Stimulated activated CD4-positive, alpha-beta T cell treated with anti-CD3 and anti-CD28 coated beads, Interleukin-12 subunit alpha, Interleukin-12 subunit beta, amount 100 ng/mL, for 48 hours (primary cell): ENCODE data around the gene ARL11.
"Not testable (repeated sequence)": the region's sequence is repeated elsewhere in the genome, so short reads cannot be mapped to it uniquely, and the experiment has no call there.

Experiments
- DNase-seq, 3 donors: peaks; one replicate each; pipeline ENCODE4 v3.0.0-alpha.2; 2020; ENCODE audit warnings: low read depth in 2 of 3, low spot score in 1 of 3

The ARL11 gene

DNA sequence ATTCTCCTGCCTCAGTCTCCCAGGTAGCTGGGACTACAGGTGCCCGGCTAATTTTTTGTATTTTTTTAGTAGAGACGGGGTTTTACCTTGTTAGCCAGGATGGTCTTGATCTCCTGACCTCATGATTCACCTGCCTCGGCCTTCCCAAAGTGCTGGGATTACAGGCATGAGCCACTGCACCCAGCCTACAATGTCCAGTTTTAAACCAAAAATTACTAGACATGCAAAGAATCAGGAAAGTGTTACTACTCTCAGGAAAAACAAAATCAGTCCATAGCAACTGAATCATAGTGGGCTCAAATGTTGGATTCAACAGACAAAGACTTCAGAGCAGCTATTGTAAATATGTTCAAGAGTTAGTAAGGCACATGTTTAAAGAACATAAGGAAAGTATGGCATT lies 16.3 kb upstream of the ARL11 start:
- not testable (repeated sequence) for DNase-seq

DNA sequence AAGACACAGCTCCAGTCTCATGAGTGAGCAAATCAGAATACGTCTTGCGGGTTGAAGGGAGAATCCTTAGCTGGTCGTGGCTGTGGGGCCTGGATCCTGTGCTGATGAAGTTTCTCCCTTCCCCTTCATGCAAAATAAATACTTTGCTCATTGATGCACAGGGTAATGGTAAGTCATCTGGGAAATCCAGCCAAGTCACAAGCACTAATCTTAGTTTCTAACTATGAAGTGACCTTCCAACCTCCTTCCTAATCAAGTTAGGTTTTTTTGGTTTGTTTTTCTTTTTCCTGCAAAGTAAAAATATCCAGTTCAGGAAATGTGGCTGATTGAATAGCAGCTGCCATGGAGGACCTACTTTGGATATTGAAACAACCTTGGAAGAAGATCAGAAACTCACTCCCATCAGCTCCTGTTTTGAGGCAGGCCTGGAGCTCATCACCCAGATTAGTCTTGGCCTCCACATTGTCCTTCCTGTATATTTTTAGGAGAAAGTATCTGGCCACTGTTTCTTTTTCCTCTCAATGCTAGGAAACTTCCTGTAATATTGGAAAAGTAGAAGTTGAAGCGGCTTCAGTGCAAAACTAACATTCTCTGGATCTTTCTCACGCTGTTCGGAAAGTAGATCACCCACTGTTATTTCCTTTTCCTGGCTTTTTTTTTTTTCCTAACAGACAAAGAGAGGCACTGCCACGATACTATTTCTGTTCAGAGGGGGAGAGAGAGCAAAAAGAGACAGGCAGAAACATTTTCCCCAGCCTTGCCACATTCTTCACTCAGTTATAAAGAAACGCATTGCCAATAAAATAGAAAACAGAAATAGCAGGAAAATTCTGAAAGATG lies 12.3 kb upstream of the ARL11 start:
- DNase-seq, result no peak

DNA sequence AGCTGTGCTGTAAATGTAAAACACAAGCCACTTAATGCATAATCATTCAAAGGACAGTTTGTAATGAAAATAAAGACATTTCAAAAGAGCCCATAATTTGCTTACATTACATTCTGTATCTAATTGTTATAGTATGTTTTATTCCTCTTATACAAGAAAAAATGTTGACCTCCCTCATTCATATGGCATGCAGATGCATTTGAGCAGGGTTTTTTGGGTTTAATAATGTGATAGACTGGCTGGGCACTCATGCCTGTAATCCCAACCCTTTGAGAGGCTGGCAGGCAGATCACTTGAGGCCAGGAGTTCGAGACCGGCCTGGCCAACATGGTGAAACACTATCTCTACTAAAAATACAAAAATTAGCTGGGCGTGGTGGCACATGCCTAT lies 11.6 kb upstream of the ARL11 start:
- no peak for DNase-seq

DNA sequence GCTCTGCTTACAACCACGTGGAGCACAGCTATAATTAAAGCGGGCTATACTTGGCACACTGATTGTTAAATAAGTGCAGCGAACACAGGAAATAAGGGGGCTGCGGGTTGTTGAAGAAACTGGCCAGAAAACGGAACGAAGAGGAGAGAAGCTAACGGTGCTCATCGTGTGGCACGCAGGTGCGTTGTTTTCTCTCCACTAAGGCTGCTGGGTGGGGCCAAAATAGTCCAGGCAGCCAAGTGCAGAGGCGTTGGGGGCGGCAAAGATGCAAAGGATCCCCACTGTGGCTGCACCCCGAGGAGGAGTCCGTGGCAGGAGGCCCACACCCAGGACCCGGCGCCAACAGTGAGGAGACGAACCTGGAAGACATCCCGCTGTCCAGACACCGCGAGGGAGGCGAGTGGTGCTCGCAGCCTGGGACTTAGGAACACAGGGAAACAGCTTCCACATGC lies 8.1 kb upstream of the ARL11 start:
- DNase-seq, result peak in 1 of 3 donors; percentile 5

DNA sequence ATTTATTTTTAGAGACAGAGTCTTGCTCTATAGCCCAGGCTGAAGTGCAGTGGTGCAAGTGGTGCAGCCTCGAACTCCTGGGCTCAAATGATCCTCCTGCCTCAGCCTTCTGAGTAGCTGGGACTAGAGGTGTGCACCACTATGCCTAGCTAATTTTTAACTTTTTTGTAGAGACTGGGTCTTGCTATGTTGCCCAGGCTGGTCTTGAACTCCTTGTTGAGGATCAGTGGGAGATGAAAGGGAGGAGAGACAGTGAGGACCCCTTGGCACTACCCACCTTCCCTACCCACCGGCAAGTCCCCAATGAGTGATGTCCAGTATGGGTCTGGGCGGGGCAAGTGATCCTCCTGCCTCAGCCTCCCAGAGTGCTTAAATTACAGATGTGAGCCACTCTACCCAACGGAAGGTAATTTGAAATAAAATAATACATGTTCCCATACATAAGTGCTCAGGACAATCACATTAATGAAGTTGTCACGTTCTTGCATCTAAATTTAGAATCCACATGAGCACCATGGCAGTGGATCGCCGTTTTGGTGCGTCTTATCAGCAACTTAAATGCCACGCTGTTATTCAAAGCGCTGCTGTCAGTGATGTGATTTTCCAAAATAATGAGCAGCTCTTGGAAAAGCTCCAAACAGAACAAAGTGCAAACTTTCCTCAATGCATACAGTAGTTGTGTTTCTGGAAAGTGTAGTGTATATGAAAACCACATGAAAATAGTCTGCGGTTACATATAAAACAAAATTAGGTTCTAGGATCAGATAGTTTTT lies 5.9 kb upstream of the ARL11 start:
- DNase-seq, result no peak

DNA sequence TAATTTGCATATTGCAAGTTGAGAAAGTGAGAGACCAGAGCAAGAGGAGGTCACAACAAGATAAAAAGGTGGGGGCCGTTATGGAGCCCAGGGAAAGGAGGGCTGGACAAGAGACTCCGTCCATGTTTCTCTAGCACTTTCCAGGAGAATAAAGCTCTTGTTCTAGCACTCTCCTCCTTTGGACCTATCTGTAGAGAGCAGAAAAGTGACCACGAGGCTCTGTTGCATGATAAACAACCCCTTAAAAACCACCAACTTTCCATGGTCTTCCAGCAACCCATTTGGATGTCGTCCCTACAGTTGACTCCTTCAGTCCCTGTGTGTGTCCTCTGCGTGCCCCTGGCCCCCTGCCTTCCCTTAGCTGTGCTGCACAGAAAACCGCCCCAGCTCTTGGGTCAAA lies 4.1 kb upstream of the ARL11 start:
- no peak for DNase-seq

DNA sequence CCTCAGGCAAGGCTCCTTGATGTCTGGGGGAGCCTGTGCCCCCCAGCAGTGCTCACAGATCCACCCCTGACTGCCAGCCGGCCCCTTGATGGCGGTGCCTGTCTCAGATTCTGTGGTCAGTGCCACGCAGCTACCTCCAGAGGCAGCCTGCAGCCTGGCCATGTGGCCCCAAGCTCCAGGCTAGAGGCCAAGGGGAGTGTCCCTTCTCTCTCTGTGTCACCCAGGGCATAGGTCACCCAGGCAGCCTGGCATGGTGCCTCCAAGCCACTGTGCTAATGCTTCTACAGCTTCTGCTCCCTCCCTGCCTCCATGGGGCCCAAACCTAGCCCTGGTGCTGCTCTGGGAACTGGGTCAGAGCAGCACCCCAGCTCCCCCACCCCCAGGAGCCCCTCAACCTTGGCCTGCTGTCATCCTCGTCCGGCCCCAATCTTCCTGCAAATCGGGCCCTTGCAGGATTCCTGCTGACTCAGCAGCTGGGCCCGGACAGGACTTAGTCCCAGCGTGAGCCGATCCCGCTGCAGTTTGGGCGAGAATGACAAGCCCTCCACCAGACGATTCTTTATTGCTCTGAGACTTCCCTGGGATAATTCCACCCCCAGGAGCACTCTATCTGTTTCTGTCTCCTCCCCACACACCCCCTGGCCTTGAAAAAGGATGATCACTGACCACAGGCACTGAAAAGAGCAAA lies 2.8 kb upstream of the ARL11 start:
- DNase-seq, result no peak

DNA sequence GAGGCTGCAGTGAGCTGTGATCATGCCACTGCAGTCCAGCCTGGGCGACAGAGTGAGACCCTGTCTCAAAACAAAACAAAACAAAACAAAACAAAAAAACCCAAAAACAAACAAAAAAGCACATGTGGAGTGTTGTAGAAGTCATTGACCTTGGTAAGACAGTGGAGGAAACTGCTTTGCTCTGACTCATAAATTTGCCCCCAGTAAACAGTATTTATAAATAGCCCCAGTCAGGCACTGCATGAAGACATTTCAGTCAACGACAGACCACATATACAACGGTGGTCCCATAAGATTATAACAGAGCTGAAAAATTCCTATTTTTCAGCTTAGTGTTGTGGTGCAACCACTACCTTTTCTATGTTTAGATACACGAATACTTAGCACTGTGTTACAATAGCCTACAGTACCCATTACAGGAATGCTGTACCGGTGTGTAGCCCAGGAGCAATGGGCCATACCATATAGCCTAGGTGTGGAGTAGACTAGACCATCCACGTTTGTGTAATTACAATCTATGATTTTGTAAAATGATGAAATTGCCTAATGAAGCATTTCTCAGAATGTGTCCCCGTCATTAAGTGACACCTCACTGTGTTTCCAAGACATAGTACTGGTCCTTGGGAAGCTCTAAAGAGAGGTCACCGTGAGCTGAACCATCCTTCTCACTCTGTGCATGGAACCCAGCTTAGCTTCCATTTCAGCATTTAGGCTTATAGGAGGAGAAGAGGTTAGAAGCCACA lies 1.1 kb downstream of the ARL11 start:
- no peak for DNase-seq

DNA sequence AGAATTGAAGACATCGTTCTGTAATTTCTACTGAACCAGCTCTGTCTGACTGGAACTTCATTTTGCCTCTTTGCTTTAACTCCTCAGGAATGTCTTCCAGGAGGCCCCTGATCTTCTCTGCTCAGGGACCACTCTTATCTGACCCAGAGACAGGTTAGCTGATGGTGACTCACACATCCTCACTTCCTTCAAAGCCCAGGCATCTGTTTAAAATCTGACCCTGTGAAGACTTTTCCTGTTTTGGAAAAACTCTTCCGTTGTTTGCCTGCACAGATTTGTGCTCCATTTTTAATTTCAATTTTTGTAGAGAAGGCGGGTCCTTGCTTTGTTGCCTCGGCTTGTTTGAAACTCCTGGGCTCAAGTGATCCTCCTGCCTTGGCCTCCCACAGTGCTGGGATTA lies 1.6 kb downstream of the ARL11 start:
- DNase-seq, result no peak

DNA sequence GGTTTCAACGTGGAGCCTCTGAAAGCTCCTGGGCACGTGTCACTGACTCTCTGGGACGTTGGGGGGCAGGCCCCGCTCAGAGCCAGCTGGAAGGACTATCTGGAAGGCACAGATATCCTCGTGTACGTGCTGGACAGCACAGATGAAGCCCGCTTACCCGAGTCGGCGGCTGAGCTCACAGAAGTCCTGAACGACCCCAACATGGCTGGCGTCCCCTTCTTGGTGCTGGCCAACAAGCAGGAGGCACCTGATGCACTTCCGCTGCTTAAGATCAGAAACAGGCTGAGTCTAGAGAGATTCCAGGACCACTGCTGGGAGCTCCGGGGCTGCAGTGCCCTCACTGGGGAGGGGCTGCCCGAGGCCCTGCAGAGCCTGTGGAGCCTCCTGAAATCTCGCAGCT lies 2.3 kb downstream of the ARL11 start:
- no peak for DNase-seq

DNA sequence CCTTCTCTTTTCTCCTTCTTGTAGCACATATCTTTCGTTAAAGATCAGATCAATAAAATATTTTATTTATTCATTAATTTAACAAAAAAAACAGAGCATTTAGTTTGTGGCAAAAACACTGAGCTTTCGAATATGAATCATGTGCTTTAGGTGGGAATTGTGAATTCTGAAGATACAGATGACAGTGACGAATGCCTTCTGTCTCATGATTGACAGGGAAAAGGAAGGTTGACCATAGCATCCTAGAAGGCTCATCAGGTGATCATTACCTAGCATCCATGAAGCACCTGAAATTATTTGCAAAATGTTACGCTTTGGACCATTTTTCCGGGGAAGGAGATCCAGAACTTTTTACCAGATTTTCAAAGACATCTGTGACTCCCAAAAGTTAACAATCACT lies 3.8 kb downstream of the ARL11 start:
- no peak for DNase-seq

DNA sequence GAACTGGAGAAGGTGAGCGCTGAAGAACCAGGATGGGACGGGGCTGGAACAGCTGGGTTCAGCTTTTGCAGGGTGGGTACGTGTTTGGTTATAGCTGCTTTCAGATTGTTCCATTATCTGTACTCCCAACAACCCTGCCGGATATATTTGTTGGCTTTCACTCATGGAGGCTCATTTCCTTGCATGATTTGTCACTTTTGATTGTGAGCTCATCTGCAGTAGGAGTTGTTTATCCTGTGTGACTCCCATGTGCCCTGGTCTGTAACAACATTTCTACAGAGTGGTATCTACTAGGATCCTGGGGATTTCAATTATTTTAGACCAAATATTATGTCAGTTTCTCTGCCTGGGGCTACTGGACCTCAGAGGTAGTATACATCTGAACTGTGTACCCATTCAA lies 5.4 kb downstream of the ARL11 start:
- DNase-seq, result no peak

DNA sequence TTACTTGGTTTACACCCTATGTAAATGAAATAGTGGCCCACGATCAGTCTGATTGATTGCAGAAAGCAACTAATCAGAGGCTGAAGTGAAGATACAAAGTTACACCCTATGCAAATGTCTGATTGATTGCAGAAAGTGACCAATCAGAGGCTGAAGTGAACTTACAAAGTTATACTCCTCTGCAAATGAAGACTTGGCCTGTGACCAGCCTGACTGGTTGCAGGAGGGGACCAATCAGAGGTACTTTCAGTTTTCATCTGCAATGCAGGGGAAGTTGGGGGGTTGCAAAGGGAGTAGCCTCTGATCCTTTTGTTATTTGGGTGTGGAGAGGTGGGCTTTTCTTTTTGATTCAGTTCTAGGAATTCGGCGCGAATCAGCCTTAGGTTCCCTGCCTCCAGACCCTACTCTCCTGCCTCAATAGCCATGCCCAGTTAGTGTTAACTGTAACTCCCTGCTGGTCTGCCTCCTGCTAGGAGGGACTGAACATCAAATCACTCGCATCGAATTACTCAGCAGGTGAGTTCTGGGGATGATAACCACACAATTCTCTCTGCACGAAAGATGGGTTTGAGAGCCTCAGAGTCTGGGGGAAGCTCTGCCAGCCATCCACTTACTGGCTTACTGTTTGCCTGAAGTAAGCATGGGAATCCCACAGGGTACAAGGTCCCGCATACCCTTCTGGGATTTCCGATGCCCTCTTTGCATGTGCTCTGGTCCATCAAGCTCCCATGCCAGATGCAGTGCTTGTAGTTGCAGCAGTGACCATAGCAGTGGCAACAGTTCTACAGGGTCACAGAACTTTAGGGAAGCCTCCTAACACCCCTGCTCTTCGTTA lies 7.5 kb downstream of the ARL11 start:
- peak in 1 of 3 donors; percentile 2 for DNase-seq

DNA sequence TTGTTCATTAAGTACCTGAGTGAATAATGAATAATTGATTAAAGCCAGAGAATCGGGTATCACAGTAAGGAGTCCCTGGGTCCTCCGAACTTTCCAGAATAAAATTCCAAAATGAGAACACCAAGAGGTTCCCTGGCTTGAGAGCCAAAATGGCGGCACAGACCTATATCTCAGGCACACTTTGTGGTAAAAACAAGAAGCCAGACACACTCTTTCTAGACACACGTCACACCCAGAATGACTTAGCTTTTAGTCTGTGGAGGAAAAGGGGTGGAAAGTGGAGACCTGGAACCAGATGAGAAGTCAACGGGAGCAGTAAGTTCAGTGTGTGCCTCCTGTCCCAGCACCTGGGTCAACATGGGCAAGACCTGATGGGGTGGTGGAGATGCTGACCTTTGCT lies 8.4 kb downstream of the ARL11 start:
- no peak for DNase-seq

DNA sequence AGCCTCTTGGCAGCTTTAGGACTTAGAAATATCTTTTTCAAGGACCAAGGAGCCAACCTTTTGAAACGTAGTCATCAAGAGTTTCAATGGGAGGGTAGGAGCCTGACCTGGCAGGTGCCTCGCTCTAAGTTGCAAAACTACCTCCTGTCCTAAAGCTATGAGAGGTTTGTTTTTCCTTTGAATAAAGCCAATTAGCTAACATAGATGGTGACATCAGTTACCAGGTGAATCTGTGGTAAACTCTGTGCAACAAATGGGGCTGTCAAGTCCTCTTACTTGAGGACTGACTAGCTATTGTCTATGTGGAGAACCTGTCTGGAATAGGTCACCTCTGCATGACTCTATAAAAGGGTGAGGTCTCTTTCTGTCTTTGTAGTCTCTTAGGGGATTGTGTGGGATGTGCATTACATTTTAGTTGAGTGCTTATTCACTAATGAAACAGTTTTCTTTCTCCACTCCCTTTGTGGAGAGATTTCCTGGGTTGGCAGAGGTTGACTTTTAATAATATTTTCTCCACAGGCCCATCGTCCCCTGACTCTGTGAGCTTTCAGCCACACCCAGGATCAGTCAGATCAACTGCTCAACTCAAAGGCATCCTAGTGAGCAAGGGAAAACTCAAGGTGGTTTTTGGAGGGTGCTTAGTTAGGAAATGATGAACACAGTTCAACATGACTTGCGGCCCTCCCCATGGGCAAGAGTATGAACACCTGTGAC lies 9.9 kb downstream of the ARL11 start:
- no peak for DNase-seq

DNA sequence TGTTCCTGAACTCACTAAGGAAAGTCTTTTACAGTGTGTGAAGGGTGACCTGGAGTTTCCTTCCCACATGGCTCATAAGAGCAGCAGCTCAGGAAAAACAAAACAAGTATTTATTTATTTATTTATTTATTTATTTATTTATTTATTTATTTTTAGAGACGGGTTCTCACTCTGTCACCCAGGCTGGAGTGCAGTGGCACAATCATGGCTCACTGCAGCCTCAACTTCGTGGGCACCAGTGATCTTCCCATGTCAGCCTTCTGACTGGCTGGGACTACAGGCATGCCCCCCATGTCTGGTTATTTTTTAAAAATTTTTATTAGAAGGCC lies 10.4 kb downstream of the ARL11 start:
- DNase-seq, result no peak

DNA sequence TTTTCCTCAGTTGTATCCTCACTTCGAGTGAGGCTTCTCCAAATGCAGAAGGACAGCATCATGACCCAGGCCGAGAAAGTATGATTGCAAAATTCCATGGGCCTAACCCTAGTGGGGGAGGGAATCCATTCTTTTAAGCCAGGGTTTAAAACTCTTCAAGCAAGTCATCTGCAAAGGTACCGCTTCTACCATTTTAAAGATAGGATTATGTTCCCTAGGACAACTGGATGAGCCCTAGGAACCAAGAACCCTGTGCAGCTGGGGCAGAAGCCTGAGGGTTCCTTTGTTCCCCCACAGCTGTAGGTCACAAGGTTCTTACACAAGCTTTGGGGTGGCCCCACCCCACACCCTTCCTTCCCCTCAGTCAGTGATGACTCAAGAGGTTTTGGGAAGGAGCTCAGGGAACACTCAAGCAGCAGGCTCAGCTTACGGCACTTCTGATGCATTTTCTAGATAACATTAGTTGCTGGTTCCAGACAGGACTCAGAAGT lies 13.5 kb downstream of the ARL11 start:
- no peak for DNase-seq

DNA sequence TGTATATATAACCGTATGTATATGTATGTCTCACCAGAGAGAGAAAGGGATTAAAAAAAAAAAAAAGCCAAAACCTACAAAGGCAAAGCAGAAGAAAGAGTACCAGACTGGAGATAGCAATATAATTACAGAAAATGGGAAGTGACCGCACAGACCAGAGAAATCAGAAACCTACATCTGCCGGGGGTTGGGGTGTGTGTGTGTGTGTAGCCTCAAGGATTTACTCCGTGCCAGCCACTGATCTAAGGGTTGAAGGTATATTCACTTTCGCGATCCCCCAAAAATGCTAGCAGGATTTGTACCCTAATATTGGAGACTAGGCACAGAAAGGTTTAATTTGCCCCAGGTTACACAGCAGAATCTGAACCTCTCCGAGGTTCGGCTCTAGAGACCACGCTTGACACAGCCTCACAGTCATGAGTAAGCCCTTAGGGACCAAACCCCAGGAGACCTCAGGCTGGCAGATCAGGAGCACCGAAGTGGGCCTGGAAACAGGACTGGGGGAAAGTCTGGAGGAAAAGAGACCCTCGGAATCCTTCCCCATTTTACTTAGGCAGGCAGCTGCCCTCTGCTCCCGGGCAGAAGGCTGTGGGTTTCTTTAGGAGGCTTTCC lies 14.8 kb downstream of the ARL11 start:
- DNase-seq, result no peak

DNA sequence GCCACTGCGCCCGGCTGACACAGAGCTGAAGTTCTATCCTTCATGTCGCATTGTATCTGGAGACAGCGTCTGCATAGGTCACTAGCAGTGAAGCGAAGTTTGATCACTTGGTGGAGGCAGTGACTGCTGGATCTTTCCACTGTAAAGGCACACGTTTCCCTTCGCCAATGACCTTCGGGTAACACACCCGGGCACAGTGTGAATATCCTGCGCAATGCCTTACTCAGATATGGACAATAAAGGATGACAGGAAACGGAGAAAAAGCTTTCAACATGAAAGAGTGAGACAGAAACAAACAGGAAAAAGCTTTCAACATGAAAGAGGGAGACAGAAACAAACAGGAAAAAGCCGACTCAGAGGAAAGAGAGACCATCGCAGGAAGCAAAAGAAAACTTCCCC lies 17.1 kb downstream of the ARL11 start:
- DNase-seq, result no peak
